GM21526 (cell line): ENCODE data around the gene LPCAT1.
"Not testable (repeated sequence)": the region's sequence is repeated elsewhere in the genome, so short reads cannot be mapped to it uniquely, and the experiment has no call there.

Experiments
- ATAC-seq: cut with Tn5 transposase; IDR thresholded peaks from one replicate; pipeline ENCODE4 v1.9.1; 2021; ENCODE audit warnings: moderate library complexity; ENCODE audit not compliant: unreplicated experiment, low FRiP score

The LPCAT1 gene

DNA sequence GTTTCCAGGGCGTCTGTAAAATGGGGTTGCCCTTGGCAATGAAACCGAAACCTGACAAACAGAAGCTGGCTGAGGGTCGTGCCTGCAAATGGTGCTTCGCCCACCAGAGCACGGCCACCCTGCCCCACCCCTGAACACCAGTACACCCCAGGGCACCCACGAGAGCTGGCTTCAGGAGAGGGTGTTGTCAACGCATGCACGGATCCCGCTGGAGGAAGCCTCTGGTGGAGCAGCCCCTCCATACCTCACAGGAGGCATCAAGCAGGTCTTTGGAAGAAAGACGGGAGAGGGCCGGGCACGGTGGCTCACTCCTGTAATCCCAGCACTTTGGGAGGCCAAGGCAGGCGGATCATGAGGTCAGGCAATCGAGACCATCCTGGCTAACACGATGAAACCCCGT lies 87.1 kb downstream of the LPCAT1 start:
- no peak for ATAC-seq

DNA sequence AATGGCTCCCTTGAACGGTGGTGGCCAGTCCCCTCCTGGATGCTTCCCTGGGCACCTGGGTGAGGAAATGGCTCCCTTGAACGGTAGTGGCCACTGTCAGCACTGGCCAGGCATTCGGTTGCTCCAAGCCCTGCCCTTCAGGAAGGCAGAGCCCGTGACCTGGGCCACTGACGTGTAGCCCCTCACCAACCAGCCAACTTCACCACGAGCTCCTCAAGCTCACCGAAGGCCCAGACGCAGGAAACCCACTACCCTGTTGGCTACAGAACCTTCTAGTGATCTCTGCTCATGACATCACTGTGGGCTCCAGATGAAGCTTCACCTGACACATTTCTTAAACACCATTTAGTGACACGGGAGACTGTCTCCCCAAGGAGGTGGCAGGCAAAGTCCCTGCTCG lies 87.7 kb downstream of the LPCAT1 start:
- no peak for ATAC-seq

DNA sequence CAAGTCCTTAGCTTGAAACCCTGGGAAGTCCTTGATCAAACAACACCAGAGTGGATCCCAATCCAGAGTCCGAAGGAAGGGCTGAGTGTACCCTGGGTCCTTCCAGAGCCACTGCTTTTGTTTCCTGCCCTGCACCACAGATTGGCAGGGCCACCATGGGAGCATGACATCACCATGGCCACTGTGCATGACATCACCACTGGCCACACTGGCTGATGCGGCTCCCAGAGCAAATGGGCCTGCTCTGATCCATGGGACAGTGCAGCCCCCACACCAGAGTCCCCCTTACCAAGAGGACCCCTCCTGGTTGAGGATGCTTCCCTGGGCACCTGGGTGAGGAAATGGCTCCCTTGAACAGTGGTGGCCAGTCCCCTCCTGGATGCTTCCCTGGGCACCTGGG lies 88.4 kb downstream of the LPCAT1 start:
- ATAC-seq: no peak

GRCh38 chr5:1432296-1432695 lies 91.5 kb downstream of the LPCAT1 start:
- ATAC-seq: no peak

DNA sequence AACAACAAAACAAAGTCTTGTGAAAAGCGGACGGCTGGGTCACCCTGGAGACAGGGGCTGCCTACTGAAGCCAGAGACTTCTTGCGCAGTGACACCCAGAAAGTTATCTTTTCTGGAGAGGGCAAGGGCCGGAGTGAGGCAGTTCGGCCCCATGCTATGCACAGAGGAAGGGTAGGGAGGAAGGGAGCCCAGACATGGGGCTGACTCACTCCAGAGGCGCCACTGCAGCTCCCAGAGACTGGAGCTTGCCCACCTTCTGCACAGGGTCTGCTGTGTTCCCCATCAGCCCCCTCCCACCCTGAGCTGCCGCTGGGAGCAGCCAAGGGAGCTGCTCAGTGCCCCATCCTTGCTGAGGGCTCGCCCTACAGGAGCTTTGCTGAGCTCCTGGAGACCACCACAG lies 91.9 kb downstream of the LPCAT1 start:
- ATAC-seq: no peak

DNA sequence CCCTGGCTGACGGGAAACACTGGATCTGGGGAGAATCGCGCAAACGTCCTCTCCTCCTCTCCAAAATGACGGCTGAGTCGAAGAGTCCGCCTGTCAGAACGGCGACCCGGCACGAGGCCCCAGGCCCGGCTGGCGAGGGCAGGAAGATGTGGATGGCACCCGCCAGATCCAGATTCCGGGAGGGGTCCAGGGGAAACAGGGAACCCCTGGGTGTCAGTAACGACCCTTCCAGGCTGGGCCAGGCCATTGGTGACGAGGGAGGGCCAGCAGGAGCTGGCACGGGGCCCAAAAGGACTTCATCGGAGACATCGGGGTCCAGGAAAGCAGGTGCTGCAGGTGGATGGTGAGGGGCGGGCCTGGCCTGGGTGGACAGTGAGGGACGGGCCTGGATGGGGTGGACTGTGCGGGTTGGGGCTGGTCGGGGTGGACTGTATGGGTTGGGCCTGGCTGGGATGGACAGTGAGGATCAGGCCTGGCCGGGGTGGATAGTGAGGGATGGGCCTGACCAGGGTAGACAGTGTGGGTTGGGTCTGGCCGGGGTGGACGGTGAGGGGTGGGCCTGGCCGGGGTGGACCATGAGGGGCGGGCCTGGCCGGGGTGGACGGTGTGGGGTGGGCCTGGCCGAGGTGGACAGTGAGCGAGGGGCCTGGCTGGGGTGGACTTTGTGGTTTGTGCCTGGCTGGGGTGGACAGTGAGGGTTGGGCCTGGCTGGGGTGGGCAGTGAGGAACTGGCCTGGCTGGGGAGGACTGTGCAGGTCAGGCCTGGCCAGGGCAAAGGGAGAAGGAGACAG lies 92.5 kb downstream of the LPCAT1 start:
- ATAC-seq: no peak

DNA sequence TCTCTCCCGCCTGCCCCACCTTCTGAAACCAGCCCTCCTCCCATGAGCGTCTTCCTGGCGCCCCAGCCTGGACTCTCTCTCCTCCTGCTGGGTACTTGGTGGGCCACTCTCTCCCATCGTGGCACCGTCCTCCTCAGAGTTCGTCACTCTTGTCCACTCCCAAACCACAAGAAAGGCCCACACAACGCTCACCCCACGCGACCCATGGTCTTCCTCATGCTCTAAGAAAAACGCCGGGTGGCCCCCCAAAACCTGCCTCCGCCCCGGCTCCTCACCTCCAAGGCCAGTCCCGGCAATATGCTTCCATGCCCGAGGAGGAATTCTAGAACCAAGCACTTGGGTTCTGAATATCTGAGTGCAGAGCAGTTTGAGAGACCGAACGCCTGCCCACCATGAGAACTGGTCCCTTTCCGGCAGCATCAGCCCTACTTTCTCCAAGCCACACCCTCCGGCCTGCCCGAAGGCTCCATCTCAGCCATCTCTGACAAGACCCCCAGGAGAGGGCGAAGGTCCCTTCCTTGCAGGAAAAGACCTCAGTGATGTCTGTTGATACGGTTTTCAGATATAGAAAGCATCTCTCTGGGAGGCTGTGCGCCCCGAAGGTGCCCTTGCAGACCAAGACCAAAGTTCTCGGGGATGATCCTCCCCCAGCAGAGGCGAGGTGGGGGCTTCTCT lies 93.5 kb downstream of the LPCAT1 start:
- no peak for ATAC-seq

DNA sequence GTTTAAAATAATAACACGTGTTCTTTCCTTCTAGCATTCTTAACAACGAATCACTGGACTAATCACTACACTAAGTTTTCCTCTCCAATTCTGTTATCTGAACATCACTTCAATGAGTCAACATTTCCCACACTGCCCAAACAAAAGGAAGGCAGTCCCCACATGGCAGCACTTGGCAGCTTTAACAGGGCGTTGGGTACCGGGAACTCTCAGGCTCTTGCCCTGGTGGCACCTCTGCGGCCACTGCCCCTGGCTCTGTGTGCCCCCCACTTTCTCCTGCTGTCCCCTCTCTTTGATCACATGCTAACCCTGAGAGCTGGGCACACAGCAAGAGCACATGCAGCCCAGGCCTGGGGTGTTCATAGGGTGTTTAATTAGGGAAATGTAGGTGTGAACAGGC lies 94.3 kb downstream of the LPCAT1 start:
- no peak for ATAC-seq

GRCh38 chr5:1429066-1429465 lies 94.7 kb downstream of the LPCAT1 start:
- ATAC-seq: no peak

GRCh38 chr5:1428107-1428506 lies 95.7 kb downstream of the LPCAT1 start:
- no peak for ATAC-seq

GRCh38 chr5:1424716-1425115 lies 99.0 kb downstream of the LPCAT1 start:
- ATAC-seq: no peak

DNA sequence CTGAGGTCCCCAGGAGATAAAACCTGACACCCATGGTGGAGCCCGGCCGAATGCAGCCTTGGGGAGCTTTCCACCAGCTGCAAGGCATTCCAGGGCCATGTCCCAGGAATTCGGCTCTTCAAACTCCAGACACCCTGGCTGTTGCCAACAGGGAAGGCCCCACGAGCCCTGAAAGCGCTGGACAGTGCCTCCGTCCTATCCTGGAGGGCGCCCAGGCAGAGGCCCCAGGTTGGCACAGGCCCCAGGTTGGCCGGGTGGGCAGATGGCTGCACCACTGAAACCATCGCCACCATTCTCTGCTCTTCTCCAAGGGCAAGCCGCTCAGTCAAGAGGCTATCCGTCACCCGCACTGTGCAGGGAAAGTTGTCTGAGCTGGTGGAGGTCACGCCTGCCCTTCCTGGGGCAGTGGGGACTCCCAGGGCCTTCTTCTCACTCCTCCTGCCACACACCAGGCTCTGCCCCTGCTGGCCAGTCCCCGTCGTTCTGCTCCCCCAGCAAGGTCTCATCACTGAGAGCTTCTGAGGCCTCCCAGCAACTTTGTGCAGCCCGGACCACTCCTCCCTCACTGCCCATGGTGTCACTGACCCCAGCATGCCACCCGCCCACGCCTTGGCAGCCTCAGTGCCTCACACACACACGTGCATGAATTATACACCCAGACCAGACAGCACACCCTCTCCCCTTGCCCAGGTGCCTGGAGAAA lies 99.7 kb downstream of the LPCAT1 start:
- ATAC-seq: no peak

DNA sequence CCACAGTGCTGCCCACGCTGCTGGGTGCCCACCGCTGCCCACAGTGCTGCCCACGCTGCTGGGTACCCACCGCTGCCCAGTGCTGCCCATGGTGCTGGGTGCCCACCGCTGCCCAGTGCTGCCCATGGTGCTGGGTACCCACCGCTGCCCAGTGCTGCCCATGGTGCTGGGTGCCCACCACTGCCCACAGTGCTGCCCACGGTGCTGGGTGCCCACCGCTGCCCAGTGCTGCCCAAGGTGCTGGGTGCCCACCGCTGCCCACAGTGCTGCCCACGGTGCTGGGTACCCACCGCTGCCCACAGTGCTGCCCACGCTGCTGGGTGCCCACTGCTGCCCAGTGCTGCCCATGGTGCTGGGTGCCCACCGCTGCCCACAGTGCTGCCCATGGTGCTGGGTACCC lies 101.2 kb downstream of the LPCAT1 start:
- not testable (repeated sequence) for ATAC-seq

DNA sequence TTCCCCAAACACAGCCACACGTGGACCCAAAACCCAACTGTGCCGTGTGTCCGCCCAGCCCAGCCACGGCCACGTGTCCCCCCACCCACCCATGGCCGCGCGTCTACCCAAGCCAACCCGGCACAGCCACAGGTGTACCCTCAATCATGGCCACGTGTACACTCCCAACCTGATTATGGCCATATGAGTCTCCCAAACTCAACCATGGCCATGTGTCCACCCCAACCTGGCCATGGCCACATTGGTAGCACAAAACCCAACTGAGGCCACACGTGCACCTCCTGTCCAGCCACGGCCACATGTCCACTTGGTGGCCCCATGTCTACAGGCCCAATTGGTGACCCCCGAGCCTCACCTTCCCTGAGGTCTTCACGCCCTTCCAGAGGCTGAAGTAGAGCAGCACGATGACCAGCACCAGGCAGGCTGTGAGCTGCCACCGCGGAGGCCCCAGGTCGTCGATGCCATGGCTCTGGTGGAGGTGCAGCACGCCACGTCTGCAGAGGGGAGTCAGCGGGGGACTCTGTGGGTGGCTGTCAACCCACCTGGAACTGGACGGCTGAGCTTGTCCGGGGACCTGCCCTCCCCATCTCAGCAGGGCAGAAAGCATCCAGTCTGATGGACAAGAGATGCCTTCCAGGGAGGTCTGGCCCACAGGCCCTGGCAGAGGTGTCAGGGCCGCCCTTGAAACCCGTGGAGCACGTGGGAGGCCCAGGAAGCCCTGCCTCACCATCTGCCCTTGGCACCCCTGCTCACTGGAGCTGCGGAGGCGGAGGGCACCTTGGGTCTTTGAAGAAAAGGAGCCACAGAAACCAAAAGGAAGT lies 102.0 kb downstream of the LPCAT1 start:
- no peak for ATAC-seq

DNA sequence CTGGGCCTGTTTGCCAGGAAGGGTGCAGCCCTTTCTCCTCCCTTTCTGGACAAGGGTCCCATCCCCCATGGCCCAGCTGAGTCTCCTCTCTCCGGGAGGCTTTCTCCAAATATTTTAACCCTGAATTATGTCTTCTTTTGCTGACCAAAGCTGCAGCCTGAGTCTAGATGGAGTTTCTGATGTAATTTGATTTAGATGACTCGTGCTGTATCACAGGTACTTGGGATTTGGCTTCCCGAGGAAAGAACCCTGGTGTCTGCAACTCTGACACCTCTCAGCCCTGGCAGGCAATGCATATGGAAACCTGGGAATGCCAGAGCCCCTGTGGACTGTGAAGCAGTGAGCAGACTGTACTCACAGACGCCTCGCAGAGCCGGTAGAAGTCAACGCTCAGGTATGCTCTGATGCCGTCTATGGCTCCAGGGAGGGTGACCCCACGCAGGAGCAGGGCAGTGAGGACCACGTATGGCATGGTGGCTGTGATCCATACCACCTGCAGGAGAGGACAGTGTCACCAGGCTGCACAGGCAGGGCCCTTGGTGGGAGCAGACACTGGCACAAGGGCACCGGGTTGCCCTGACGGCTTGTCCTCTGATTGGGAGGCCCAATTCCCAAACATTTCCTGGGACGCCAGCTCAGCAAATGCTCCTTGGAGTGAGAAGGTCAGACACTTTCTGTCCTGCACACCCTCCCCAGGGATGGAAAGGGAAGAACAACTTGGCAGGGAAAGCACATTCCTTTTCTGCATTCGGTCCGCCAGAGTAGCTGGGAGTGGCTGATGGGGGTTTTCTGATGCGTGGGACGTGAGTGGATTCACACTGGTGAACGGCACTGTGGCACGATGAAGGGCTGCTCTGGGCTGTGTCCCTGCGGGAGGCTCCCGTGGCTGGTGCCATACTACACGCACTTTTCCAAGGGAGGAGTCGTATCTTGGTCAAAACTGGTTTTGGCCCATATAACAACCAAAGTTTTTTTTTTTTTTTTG lies 103.3 kb downstream of the LPCAT1 start:
- ATAC-seq: no peak

DNA sequence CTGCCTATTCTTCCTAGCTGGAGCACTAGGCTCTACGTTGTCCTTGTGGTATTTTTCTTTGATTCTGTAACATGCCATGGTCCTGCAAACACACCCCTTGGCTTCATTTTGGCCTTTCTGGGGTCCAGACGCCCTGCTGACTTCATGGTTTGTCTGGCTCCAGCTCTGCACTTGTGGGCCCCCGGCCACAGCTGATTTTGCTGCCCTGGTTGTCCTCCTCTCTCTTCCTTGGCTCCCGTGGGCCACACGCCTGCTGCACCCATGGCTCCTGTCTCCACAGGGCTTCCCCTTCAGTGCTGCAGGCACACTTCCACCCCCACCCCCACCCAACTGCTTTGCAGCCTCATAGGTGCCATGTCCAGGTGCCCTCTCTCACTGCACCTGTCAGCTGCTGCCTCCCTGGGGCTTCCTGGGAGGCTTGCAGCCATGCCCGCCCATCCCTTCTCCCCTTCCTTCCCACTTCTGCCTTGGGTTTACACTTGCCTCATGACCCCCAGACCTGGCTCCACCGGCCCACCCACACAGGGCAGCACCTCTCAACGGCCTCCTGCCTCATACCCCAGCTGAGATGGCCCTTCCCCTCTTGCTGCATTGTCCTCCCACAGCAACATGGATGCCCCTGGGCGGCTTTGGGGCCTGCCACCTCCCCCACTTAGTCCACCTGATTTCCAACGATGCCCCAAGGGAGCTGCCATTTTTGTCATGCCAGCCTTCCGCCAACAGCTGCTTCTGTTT lies 104.1 kb downstream of the LPCAT1 start:
- ATAC-seq: no peak

GRCh38 chr5:1418921-1419280 lies 104.9 kb downstream of the LPCAT1 start:
- no peak for ATAC-seq

DNA sequence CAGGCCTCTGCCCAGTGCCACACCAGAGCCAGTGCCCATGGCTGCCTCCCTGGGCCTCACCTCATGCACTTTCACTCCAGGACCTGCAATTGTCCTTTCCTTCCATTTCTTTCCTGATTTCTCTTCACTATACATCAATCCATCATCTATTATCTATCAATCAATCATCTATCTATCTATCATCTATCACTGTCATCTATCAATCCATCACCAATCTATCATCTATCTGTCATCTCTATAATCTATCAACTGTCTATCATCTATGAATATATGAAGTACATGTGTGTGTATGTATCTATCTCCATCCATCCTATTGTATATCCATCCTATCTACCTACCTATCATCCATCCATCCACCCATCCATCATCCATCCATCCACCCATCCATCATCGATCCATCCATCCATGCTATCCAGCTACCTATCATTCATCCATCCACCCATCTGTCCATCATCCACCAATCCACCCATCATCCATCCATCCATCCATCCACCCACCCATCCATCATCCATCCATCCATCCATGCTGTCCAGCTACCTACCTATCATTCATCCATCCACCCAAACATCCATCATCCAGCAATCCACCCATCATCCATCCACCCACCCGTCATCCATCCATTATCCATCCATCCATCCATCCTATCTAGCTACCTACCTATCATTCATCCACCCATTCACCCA lies 105.4 kb downstream of the LPCAT1 start:
- no peak for ATAC-seq
